GM18520 (cell line): ENCODE results near the gene CLK4.

ENCODE experiments used
- ATAC-seq: cut with Tn5 transposase; IDR thresholded peaks from one replicate; pipeline ENCODE4 v1.9.1; 2021; ENCODE audit not compliant: unreplicated experiment

The CLK4 gene

DNA sequence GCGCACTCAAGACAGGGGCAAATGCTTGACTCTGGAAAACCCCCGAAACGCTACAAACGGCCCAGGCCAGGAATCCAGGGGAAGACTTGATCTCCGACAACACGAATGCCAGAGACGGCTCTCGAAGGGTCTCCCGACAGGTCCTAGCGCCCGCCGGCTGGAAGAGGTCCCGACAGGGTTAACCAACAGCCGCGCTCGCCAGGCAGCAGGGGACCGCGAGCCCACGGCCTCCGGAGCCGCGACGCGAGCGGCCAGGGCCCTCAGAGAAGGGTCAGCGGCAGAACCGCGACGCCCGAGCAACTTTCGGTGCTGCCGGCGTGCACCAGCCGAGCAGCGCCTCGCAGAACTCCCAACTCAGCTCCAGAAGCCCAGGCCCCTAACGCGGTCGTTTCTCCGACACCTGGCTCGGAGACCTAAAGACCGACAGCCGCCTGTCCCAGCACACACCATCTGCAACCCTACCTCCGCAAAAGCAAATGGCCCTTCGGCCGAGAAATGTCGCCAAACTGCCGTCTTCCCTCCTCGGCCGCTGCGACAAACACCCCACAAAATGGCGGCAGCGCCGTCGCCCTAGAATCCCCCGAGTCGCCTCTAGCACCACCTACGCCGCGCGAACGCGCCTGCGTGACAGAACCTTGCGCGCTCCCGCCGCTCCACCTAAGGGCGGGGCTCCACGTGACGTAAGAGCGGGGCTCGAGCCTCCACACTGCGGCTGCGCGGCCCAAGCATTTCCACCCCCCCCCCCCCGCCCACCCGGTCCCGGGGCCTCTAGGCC, at the start of gene CLK4:
TSS of gene CLK4 (minus strand) at position 567 of the 775 bp plus-strand sequence. CDS start 3,634 bp downstream, outside the sequence.
- ATAC-seq: peak; percentile 75

DNA sequence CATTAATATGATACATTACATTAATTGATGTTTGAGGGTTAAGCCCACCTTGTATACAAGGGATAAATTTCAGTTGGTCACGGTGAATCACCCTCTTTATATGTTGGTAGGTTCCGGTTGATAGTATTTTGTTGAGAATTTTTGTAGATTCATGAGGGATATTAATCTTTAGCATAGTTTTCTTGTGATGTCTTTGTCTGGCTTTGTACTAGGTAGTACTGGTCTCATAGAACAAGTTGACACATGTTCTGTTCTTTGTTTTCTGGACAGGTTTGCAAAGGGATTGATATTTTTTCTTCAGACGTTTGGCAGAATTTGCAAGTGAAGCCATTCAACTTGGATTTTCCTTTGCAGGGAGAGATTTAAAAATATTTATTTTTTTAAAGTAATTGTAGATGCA, 49.1 kb upstream of the CLK4 start:
- no peak for ATAC-seq

DNA sequence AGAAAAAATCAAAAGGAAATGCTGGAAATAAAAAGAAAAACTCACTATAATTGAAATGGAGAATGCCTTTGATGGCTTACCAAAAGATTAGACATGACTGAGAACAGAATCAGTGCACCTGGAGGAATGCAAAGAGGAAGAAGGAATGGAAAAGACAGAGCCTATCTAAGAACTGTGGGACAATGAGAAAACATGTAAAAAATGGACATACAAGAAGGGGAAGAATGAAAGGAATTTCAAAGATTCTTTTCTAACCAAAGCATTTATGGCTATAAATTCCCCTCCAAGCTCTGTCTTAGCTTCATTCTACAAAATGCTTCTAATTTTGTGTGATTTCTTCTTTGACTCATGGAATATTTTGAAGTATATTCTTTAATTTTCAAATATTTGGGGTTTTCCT, 47.5 kb upstream of the CLK4 start:
- no peak for ATAC-seq

DNA sequence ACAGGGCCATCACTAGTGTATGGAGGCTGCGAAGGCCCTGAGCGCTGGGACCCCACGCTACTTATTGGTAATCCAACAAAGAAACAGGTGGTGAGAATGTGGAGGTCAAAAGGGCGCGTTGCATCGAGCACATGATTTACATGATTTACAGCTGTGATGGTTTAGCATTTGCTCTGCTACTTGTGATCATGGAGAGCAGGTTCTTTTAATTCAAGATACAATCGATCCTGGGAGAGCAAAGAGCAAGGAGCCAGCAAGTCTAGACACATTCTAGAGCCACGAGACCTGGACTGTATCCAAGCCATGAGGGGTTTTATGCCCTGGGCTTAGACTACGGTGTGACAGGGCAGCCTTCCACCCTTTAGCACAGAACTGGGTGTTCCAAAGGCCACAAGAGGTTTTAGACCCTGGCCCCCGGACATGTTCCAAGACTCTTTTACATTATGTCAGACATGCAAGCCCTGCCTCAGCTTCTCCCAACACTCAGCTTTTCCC, 47.0 kb upstream of the CLK4 start:
- ATAC-seq: no peak

DNA sequence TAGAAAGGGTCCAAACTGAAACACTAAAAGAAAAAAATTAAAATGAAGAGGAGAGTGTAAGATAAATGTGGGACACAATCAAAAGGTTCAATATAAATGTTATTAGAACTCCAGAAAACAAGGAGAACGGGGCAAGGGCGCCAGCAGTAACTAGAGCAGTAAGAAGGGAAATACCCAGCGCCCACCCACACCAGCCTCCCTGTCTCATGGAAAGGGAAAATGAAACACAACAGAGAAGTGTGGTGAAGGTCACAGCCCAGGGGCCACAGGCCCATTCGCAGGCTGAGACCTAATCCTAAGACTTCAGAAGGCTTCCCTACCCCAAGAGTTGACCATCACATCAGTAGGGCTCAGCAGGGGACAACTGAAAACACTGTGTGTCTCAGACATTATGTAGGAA, 45.8 kb upstream of the CLK4 start:
- no peak for ATAC-seq

DNA sequence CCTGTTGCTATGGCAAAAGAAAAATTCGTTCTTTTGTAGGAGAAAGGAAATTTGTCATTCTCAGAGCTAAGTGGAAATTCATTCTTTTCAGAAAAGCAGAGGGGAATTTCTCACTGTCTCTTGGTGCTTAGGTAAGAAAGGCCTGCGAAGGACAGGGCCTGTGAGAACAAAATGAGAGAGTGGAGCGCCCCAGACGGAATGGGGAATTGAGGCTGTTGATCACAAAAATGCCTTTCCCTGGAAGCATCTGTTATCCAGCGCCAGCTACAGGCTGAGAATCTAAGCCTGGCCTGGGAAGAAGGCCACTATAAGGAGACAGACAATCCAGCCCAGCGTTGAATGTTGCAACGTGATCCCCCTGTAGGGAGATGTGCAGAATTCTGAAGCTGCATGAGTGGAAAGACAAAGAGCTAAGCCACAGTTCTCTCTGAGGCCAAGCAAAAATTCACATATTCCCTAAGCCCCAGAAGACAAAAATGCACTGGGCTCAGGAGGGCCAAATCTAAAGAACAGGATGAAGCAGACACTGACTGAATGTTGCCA, 44.8 kb upstream of the CLK4 start:
- ATAC-seq: no peak

DNA sequence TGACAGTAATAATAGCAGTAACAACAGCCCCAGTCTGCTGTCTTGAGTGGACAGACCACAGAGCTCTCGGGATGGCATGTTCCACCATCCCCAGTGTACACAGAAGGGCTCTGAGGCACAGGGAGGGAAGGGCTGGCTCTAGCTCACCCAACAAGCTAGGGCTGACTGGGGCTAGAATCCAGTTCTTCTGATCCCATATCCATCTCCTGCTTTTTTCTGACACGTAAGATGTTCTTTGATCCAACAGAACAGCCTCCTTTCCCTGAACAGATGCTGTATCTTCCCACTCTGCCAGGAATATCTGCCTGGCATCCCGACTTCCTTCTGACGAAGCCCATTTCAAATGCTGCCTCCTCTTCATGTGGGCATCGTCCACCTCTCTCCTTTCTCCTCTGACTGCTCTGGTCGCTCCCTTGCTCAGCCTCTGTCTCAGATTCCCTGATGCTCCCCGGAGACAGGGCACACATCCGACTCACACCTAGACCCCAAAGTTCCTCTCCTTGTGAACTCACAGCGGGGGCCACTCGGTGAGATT, 43.6 kb upstream of the CLK4 start:
- no peak for ATAC-seq

DNA sequence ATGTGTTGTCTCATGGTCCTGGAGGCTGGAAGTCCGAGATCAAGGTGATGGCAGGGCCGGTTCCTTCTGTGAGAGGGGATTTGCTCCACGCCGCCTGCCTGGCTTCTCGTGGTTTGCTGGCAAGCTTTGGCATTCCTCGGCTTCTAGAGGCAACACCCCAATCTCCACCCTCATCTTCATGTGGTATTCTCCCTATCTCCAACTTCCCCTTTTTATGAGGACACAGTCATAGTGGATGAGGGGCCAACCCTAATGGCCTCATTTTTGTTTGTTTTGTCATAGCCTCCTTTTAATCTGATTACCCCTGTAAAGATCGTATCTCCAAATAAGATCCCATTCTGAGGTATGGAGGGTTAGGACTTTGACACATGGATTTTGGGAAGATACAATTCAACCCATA, 41.7 kb upstream of the CLK4 start:
- no peak for ATAC-seq

DNA sequence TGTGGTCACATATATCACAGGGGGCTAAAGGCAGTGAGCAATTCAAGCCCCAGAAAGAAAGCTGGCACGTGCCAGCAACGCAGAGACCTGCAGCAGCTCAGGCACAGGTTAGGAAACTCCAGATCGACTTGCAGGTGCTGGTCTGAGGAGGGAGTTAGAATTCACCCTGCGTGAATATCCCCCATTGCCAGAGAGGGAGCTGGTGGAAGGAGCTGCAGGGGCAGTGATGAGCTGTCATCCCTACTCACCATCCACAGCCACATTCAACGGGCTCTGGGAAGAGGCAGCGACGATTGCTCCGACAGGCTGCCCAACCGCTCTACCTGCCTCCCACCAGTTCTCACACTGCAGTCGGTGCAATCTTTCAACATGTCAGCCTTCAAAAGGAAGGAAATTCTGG, 40.8 kb upstream of the CLK4 start:
- ATAC-seq: no peak

DNA sequence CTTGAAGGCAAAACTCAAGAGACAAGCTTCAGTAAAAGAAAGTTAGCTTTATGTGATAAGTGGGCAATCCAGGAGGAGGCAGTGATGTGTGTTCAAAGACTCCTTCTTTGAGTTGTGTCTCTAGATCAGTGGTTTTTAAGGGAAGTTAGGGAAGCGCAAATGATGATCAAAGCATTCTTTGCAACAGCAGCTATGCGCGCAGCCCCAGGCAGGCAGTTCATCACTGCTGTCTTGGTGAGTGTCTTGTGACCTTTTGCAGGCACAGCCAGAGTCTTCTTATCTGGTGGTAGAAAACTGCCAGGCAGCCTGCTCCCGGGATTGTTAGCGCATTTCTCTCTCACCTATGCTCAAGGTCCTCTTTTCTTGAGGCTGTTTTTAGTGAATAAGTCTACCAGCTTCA, 40.3 kb upstream of the CLK4 start:
- no peak for ATAC-seq

DNA sequence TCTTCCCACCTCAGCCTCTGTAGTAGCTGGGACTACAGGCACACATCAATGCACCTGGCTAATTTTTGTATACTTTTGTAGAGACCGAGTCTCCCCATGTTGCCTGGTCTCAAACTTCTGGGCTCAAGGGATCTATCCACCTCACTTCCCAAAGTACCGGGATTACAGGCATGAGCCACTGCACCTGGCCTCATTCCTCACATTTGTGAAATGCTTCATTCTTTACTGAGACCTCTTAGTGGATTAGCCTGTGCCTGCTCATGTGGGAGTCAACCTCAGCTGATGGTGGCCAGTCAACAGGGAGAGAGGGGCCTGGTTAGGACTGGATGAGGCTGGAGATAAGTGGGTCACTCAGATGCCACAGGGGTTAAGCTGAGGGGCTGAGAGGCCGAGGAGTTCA, 37.3 kb upstream of the CLK4 start:
- ATAC-seq: no peak

DNA sequence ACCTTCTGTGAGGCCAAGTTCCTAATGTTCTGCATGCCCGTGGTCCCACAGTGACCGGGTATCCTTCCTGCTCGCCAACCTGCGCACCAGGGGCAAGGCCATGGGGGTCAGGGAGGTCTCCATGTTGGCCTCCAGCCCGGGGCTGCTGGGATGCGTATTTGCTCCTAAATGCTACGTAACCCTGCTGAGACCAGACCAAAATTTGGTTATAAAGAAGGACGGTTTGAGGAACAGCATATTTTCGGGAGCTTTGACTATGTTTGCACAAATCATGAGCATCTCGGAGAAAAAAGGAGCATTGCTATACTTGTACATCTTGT, 35.7 kb upstream of the CLK4 start:
- ATAC-seq: no peak

DNA sequence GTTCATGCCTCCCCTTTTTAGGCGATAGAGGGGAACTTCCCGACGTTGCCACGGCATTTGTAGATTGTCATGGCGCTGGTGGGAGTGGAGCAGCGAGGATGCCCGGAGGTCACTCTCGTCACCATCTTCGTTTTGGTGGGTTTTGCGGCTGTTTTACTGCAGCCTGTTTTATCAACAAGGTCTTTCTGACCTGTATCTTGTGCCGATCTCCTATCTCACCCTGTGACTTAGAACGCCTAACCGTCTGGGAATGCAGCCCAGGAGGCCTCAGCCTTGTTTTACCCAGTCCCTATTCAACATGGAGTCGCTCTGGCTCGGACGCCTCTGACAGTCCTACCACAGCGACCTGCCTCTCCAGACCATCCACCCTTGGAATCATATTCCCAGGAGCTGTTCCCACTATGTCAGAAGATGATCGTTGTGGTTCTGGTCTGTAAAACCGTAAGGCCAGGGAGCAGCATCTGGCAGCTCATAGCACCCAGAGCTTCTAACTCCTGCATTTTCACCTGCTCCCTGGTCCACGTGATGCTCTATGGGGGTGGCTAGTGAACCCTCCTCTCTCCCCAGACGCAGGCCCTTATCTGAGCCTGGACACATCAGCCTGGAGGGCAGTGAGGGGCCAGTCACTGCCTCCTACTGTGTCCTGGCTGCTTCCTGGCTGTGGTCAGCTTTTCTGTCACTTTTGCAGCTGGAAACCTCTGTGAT, 35.1 kb upstream of the CLK4 start:
- no peak for ATAC-seq

DNA sequence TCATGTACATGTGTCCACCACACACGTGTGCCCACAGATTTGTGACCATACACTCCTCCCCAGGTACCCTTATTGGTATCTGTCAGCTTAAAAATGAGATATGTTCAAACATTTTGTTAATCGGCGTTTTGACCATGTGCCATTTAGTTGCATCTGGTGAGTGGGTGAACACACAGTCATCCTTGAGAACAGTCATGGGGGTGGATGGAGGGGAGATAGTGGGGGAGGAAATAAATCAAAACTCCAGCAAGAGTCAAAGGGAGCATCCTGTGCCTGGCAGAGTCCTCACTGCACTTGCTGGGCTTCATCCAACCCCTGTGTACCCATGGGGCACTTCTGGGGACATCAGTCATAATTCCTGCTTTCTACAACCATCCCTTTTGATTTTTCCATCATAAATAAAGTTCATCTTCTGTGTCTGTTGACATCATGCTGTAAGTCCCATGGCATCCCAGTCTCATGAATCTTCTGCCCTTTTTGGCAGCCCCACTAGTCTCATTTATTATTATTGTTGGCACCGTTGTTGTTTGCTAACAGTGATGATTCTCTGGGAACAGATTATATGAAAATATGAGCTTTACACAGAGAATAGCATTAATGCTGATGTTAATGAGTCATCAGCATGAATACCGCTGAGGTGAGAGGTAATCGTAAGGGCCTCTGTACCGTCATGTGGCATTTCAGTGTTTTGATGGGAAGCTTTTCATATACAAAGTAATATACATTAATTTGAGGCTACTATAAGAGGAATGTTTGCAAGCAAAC, 24.4 kb upstream of the CLK4 start:
- no peak for ATAC-seq

DNA sequence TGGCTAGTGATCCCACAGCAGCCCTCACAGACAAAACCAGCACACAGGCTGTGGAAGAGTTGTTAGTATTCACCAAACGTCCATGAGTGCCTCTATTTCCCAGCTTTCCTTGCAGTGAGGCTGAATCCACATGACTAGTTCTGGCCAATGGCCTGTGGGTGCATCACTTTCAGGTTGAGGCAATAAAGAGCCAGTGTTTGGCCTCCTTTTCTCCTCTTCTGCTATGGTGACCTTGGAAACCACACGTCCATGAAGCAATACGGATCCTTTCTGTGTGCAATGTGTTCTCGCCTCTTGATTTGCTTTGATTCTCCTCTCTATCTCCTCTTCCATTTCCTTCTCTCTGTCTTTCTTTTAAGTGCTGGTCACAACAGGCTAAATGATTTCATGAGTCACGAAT, 23.4 kb upstream of the CLK4 start:
- ATAC-seq: no peak

DNA sequence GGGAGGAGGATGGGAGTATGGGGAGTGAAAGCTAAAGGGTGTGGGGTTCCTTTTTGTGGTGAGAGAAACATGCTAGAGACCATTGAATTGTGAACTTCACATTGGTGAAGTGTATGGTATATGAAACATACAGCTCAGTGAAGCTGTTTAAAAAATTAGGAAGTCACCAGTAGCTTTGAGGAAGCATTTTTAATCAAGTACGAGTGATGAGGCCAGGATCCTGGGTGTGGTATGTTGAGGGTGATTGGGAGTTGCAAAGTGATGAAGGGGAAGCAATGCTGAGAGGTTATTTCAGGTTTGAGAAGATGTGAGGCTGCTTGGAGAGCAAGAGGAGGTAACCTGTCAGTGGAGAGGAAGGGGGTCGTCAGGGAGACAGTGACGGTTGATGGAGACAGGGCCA, 22.7 kb upstream of the CLK4 start:
- ATAC-seq: no peak

DNA sequence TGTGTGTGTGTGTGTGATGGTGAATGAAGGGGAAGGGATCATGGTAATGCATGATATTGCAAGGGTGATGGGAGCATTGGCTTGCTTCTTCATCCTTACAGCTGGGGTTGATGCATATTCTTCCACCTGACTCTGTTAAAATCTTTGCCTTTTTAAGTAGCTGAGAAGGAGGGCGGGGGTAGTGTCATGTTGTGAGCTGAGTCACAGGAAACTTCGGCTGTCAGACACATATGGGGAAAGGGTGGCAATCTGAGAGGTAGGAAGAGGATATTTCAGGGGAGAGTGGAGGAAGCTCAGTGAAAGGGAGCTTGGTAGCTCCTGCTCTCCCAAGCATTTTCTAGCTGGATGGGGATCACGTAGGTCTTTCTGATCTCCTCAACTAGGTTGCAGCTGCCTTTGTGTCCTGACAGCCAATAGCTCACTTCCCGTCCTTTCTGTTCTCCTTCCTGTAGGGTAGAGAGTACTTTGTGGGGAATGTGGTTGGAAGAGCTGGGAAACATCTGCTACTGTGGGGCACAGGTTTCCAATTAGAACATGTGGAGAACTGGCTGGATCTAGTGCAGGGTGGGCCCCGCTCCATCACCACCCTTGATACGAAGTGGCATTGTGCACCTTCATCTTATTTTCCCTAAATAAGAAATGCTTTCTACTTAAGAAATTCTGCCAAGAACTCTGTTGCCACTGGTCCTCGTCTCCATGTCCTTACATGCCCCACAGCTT, 18.1 kb upstream of the CLK4 start:
- no peak for ATAC-seq

DNA sequence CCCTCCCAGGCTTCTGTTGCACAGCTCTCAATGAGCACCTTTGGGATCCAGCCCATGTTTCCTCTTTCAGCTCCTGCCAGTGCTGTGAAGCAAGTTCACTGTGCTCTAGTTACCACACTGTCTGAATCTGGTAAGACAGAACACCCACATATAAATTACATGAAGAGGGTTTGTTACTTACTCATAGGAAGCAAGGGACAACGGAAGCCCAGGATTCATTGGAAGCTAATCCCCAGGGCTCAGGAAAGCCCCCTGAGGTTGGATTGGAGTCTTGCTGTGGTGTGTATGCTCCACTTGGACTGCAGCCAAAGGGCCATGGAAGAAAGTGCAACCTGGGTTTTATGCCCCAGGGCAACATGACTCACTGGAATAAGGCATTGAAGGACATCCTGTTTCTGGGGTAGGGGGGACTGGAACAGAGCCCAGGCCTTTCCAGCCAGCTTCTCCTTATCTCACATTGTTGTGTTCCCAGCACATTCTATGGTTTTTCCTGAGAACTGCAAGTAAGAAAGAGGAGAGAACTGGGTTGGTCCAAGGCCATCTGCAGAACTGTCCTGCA, 15.6 kb upstream of the CLK4 start:
- no peak for ATAC-seq

DNA sequence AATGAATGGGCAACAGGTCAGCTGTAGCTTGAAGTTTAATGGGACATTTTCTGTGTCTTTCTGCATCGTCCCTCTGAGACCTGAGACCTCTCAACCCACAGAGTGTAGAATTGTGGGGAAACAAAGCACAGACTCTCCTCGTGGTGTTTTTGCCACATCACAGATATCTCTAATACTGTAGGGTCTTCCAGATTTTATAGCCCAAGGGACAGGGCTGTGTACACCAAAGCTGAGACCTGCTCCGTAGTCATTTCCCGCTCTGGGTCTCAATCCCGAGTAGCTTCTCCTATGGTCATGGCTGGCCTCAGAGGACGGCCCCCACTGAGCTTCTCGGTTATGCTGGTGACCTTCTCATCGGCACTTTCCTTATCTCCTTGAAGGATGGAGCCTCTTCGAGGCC, 14.9 kb upstream of the CLK4 start:
- no peak for ATAC-seq

DNA sequence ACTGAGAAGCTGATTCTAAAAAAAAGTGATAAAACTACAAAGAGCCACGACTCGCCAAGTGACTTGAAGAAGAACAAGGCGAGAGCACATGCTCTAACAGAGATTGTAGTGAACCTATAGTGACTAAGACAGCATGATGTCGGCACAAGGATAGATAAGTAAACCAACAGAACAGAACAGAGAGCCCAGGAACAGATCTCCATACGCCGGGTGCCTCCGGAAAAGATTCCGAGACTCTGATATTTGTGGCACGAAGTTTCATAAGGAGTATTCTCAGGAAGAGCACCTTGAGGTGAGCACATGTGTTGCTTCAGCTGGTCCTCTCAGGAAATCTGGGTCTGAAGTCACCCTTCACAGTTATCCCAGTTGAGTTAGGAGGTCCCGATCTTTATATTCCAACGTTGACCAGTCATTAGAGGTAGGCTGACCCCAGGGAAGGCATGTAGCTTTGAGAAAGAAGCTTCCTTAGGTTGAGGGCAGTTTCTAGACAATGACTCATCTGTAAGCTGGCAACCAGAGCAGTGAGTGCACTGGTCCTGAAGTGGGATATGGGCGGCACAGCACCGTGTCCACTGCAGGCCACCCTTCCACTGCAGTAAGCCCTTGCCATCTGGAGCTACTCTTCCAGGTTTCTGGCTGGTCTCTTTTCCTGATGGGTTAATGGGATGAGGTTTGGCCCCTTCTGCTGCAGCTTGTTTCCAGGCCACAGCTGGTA, 13.6 kb upstream of the CLK4 start:
- no peak for ATAC-seq
